Measurements from ENCODE around the gene POLE2. TPM values are rescaled to one million over a fixed set of nuclear protein-coding genes. Genes with fewer than 3 reads are reported as not detected.
"Not testable (repeated sequence)": the region's sequence is repeated elsewhere in the genome, so short reads cannot be mapped to it uniquely, and the experiment has no call there.

POLE2 gene, protein sequence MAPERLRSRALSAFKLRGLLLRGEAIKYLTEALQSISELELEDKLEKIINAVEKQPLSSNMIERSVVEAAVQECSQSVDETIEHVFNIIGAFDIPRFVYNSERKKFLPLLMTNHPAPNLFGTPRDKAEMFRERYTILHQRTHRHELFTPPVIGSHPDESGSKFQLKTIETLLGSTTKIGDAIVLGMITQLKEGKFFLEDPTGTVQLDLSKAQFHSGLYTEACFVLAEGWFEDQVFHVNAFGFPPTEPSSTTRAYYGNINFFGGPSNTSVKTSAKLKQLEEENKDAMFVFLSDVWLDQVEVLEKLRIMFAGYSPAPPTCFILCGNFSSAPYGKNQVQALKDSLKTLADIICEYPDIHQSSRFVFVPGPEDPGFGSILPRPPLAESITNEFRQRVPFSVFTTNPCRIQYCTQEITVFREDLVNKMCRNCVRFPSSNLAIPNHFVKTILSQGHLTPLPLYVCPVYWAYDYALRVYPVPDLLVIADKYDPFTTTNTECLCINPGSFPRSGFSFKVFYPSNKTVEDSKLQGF
- total RNA-seq, result 46.8 and 46.9 TPM in 2 replicates

DNA sequence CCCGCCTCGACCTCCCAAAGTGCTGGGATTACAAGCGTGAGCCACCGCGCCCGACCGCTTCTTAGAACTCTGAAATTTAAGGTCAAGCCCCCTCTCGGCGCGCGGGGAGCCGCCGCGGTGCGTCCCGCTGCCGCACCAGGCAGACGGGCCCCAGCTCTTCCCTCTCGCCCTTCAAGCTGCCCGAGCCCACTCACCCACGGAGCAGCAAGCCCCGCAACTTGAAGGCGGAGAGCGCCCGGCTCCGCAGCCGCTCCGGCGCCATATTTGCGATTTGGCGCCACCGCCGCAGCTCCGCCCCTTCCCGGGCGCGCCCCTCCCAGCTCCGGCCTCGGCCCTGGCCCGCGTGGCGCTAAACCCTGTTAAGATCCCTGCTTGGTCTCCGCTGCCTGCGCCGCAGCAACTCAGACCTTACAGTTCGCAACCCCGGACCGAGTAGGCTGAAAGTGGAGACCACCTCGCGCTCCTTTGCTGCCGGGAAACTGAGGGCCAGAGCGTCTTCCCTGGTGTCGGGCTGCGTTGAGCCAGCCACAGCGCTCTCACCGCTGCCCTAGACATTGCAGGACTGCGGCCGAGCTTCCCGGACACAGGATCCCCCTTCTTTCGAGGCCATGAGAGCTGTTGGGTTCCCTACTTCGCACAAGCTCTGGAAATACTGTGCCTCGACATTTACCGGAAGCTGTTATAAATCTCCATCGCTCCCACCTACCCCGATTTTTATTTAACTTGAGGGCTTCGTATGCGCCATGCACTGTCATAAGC, at the start of gene POLE2:
POLE2 (minus strand) TSS at position 273 of the 759 bp plus-strand sequence; CDS start at position 262, 11 bp downstream.
- peak within 1 kb of the TSS; percentile 88 for H3K27ac Mint-ChIP-seq
- peaks cover 31% of the 10 kb centered on the region for H3K4me1 Mint-ChIP-seq (ENCODE audit: low read depth)
- DNase-seq (ENCODE audit: low spot score), result peak; percentile 76
- intact Hi-C loops (cut with micrococcal nuclease), result loop anchor here (1.0 to 5.0 kb wide), 9 partner anchors 54 to 624 kb away; partner anchors contain the start of genes DMAC2L, KLHDC2, L2HGDH and MGAT2
- peaks cover 1% of the 10 kb centered on the region for H3K27me3 Mint-ChIP-seq (ENCODE audit: insufficient read depth)
- H3K9me3 Mint-ChIP-seq, result no peaks in the 10 kb centered on the region
- peak within 1 kb of the TSS; percentile 91 for H3K4me3 Mint-ChIP-seq
- H3K36me3 Mint-ChIP-seq (ENCODE audit: low read depth), result peaks cover 8% of the 10 kb centered on the region

DNA sequence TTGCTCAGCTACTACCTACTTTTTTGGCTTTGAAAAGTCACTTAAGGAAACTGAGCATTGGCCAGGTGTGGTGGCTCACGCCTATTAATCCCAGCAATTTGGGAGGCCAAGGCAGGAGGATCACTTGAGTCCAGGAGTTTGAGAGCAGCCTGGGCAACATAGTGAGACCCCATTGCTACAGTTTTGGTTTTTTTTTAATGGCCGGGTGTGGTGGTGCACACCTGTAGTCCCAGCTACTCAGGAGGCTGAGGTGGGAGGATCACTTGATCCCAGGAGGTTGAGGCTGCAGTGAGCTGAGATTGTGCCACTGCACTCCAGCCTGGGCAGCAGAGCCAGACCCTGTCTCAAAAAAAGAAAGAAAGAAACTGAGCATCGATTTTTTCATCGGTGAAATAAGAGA, 47.7 kb upstream of the POLE2 start:
- H3K27ac Mint-ChIP-seq; H3K4me3 Mint-ChIP-seq; H3K9me3 Mint-ChIP-seq; H3K27me3 Mint-ChIP-seq (ENCODE audit: insufficient read depth); H3K36me3 Mint-ChIP-seq (ENCODE audit: low read depth); H3K4me1 Mint-ChIP-seq (ENCODE audit: low read depth); intact Hi-C loops (cut with micrococcal nuclease); DNase-seq (ENCODE audit: low spot score): not testable (repeated sequence)

DNA sequence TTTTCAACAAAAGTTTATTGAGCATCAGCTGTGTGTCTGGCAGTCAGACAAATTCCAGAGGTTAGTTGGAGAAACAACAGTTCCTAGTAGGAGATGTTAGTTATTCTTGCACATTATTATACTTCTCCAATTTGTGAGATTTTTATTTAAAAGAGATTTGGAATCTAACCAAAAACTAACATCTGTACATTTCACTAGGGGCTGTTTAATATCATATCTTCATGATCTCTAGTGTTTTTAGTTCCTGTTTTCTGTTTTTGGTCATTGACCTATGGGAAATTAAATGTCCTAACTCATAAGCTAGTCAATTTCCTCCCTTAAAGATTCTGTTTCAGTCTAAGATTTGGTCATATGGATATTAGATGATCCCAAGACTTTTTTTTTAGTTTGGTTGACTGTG, 45.8 kb upstream of the POLE2 start:
- intact Hi-C loops (cut with micrococcal nuclease), result no loop called here
- Mint-ChIP-seq H3K27me3 (ENCODE audit: insufficient read depth) (peaks cover 1% of the 10 kb centered on the region), H3K4me3 (no peak overlapping the region), H3K36me3 (ENCODE audit: low read depth) (peaks cover 3% of the 10 kb centered on the region), H3K4me1 (ENCODE audit: low read depth) (no peaks in the 10 kb centered on the region), H3K9me3 (no peaks in the 10 kb centered on the region), H3K27ac (no peak overlapping the region)
- DNase-seq (ENCODE audit: low spot score), result no peak

DNA sequence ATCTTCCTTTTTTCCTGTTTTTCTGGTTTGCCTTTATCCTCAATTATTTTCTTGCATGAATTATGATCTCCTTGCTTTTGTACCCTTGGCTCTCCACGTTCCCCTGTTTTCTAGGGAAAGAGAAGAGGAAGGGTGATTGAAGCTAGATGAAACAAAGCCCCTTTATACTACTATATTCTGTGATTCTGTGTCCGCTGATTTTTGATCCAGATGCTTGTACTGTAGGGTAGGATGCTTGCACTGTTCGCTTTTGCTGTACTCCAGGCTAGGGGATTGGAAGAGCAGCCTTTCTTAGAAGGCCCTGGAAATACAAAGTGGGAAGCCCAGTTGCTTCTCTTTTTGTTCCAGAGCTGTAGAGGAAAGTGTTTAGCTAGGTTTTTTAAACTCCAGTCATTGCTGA, 44.9 kb upstream of the POLE2 start:
- H3K36me3 Mint-ChIP-seq (ENCODE audit: low read depth), result peaks cover 3% of the 10 kb centered on the region

DNA sequence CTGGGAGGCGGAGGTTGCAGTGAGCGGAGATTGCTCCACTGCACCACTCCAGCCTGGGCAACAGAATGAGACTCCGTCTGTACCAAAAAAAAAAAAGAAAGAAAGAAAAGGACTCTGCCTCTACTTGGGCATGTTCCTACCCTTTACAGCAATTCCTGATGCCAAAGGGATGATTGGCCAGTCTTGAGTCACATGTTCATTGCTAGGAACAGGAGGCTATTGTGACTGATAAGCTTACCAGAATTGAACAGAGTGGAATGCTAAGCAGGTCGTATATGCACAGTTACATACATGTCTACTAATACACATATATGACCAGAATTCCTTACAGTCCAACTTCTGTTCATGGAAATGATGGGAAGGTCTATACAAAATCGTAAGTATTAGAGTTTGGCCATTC, 39.2 kb upstream of the POLE2 start:
- DNase-seq (ENCODE audit: low spot score), result no peak
- Mint-ChIP-seq H3K36me3 (ENCODE audit: low read depth) (no peaks in the 10 kb centered on the region), H3K27ac (no peak overlapping the region), H3K9me3 (peaks cover 4% of the 10 kb centered on the region), H3K27me3 (ENCODE audit: insufficient read depth) (no peaks in the 10 kb centered on the region), H3K4me3 (no peak overlapping the region), H3K4me1 (ENCODE audit: low read depth) (no peaks in the 10 kb centered on the region)
- intact Hi-C loops (cut with micrococcal nuclease), result no loop called here

More for the DNA sequence above, 44.9 kb upstream of the POLE2 start:
- no peak for DNase-seq (ENCODE audit: low spot score)
- Mint-ChIP-seq H3K27me3 (ENCODE audit: insufficient read depth) (peaks cover 1% of the 10 kb centered on the region), H3K27ac (no peak overlapping the region), H3K9me3 (no peaks in the 10 kb centered on the region), H3K4me3 (no peak overlapping the region), H3K4me1 (ENCODE audit: low read depth) (no peaks in the 10 kb centered on the region)
- intact Hi-C loops (cut with micrococcal nuclease), result no loop called here

DNA sequence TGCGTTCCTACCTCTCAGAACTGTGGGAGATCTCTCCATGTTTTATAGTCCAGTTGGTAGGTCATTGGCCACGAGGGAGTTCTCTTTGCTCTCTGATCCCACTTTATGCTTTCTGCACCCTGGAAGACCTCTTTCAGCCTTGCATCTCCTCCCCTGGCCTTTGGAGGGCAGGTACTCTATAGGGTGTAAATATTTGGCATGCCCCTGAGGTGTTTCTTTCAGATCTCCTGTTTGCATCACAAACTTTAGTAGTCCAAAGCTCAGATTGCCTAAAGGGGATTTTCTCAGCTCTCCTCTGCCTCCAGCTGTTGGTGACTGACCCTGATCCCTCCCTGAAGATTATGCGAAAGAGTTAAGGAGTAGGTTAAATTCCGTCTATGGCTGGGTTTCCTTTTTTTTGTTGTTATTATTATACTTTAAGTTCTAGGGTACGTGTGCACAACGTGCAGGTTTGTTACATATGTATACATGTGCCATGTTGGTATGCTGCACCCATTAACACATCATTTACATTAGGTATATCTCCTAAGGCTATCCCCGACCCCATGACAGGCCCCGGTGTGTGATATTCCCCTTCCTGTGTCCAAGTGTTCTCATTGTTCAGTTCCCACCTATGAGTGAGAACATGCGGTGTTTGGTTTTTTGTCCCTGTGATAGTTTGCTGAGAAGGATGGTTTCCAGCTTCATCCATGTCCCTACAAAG, 33.9 kb upstream of the POLE2 start:
- H3K4me1 Mint-ChIP-seq (ENCODE audit: low read depth); H3K36me3 Mint-ChIP-seq (ENCODE audit: low read depth); DNase-seq (ENCODE audit: low spot score); intact Hi-C loops (cut with micrococcal nuclease); H3K27ac Mint-ChIP-seq; H3K4me3 Mint-ChIP-seq; H3K27me3 Mint-ChIP-seq (ENCODE audit: insufficient read depth): not testable (repeated sequence)
- peaks cover 25% of the 10 kb centered on the region for H3K9me3 Mint-ChIP-seq

DNA sequence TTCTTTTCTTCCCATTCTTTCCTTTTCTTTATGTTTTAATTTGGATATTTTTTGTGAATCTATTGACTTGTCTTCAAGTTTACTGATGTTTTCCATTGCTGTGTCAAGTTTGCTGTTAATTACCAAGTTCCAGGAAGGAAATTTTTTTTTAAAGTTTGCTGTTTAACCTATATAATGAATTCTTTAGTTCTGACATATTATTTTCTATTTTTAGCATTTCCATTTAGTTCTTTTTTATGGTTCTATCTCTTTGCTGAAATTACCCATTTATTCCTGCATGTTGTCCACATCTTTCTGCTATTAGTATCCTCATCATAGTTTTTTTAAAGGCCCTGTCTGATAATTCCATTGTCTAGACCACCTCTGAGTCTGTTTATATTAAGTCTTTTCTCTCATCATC, 32.7 kb upstream of the POLE2 start:
- peaks cover 25% of the 10 kb centered on the region for H3K9me3 Mint-ChIP-seq
- H3K27ac Mint-ChIP-seq, result no peak overlapping the region
- no peak overlapping the region for H3K4me3 Mint-ChIP-seq
- H3K36me3 Mint-ChIP-seq (ENCODE audit: low read depth), result peaks cover 5% of the 10 kb centered on the region
- DNase-seq (ENCODE audit: low spot score), result no peak
- intact Hi-C loops (cut with micrococcal nuclease), result no loop called here
- no peaks in the 10 kb centered on the region for H3K4me1 Mint-ChIP-seq (ENCODE audit: low read depth)
- H3K27me3 Mint-ChIP-seq (ENCODE audit: insufficient read depth), result no peaks in the 10 kb centered on the region

DNA sequence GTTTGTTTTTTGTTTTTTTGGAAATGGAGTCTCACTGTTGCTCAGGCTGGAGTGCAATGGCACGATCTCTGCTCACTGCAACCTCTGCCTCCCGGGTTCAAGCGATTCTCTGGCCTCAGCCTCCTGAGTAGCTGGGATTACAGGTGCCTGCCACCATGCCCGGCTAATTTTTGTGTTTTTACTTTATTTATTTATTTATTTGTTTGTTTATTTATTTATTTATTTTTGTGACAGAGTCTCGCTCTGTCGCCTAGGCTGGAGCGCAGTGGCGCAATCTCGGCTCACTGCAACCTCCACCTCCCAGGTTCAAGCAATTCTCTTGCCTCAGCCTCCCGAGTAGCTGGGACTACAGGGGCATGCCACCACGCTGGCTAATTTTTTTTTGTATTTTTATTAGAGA, 23.0 kb upstream of the POLE2 start:
- H3K27ac Mint-ChIP-seq; H3K4me1 Mint-ChIP-seq (ENCODE audit: low read depth); H3K27me3 Mint-ChIP-seq (ENCODE audit: insufficient read depth); H3K4me3 Mint-ChIP-seq; intact Hi-C loops (cut with micrococcal nuclease); H3K36me3 Mint-ChIP-seq (ENCODE audit: low read depth); DNase-seq (ENCODE audit: low spot score); H3K9me3 Mint-ChIP-seq: not testable (repeated sequence)

DNA sequence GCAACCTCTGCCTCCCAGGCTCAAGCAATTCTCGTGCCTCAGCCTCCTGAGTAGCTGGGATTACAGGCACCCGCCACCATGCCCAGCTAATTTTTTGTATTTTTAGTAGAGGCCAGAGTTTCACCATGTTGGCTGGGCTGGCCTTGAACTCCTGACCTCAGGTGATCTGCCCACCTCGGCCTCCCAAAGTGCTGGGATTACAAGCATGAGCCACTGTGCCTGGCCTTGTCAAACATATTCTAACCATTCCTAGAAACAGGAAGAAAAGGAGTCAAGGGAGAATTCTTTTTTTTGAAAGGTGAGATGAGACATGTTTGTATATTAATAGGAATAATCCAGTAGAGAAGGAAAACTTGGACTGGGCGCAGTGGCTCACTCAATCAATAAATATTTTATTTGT, 16.5 kb upstream of the POLE2 start:
- H3K27me3 Mint-ChIP-seq (ENCODE audit: insufficient read depth); DNase-seq (ENCODE audit: low spot score); H3K27ac Mint-ChIP-seq; H3K4me3 Mint-ChIP-seq; intact Hi-C loops (cut with micrococcal nuclease); H3K36me3 Mint-ChIP-seq (ENCODE audit: low read depth); H3K9me3 Mint-ChIP-seq; H3K4me1 Mint-ChIP-seq (ENCODE audit: low read depth): not testable (repeated sequence)

DNA sequence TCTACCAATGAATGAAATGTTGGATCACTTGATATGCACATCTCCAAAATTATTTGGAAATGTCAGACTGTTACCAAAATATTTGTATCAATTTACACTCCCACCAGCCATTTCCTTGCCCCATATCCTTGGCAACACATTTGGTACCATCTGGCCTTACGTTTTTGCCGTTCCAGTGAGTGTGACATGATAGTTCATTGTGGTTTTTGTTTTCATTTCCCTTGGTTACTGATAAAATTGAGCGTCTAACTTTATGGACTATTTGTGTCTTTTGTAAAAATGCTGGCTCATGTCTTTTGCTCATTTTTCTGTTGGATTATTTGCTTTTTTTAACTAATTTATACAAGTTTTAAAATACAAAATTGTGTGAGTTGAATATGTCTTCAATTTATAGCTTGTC, 16.0 kb upstream of the POLE2 start:
- H3K4me3 Mint-ChIP-seq, result no peak overlapping the region
- no peaks in the 10 kb centered on the region for H3K4me1 Mint-ChIP-seq (ENCODE audit: low read depth)
- DNase-seq (ENCODE audit: low spot score), result no peak
- H3K36me3 Mint-ChIP-seq (ENCODE audit: low read depth), result peaks cover 4% of the 10 kb centered on the region
- H3K27ac Mint-ChIP-seq, result no peak overlapping the region
- no peaks in the 10 kb centered on the region for H3K27me3 Mint-ChIP-seq (ENCODE audit: insufficient read depth)
- no peaks in the 10 kb centered on the region for H3K9me3 Mint-ChIP-seq
- intact Hi-C loops (cut with micrococcal nuclease), result no loop called here

DNA sequence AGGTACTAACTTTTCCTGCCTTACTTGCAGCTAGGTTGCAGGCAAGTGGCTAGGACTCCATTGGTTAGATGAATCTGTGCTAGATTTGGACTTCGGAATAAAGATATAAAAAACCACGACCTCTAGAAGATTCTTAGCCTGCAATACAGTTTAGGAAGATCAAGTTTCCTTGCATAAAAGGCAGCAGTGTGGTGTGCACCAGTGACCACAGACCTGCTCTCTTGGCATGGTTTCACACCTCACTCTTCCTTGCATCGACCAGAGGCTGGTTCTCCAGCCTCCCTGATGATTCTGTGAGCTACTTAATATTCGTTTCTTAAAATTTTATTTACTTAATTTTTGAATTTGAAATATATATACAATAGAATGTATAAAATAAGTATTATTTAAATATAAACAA, 14.7 kb upstream of the POLE2 start:
- peaks cover 4% of the 10 kb centered on the region for H3K36me3 Mint-ChIP-seq (ENCODE audit: low read depth)

DNA sequence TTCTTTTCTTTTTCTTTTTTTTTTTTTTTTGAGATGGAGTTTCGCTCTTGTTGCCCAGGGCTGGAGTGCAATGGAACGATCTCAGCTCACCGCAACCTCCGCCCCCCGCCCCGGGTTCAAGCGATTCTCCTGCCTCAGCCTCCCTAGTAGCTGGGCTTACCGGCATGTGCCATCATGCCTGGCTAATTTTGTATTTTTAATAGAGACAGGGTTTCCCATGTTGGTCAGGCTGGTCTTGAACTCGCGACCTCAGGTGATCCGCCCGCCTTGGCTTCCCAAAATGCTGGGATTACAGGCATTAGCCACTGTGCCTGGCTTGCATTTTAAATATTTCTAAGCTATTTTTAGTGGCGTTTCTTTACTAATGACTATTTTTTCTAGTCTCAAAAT, 5.7 kb upstream of the POLE2 start:
- Mint-ChIP-seq H3K27ac (peak overlapping the region; percentile 55), H3K4me1 (ENCODE audit: low read depth) (peaks cover 13% of the 10 kb centered on the region), H3K4me3 (peak overlapping the region; percentile 87)
- intact Hi-C loops (cut with micrococcal nuclease), result loop anchor here (1.0 to 10.0 kb wide), 2 partner anchors 74 to 971 kb away; partner anchors contain the start of gene SAV1
- not testable (repeated sequence) for H3K27me3 Mint-ChIP-seq (ENCODE audit: insufficient read depth); DNase-seq (ENCODE audit: low spot score); H3K9me3 Mint-ChIP-seq; H3K36me3 Mint-ChIP-seq (ENCODE audit: low read depth)

More for the DNA sequence above, 14.7 kb upstream of the POLE2 start:
- intact Hi-C loops (cut with micrococcal nuclease), result no loop called here
- no peaks in the 10 kb centered on the region for H3K4me1 Mint-ChIP-seq (ENCODE audit: low read depth)
- H3K4me3 Mint-ChIP-seq, result no peak overlapping the region
- no peak for DNase-seq (ENCODE audit: low spot score)
- H3K9me3 Mint-ChIP-seq, result no peaks in the 10 kb centered on the region
- no peak overlapping the region for H3K27ac Mint-ChIP-seq
- no peaks in the 10 kb centered on the region for H3K27me3 Mint-ChIP-seq (ENCODE audit: insufficient read depth)

Measured in activated T-helper 1 cell treated with anti-CD3 and anti-CD28 coated beads, Interleukin-12 subunit alpha, Interleukin-12 subunit beta, Interleukin-2, Interleukin-4 antibody, amounts not matched to agents 30 ng/mL and 10 ng/mL and 1 ng/mL, durations not matched to agents 14 hours and 24 hours and 36 hours (primary cell).